ENCODE data around the gene GATA5. TPM values are rescaled to one million over a fixed set of nuclear protein-coding genes. Genes with fewer than 3 reads are reported as not detected.

The GATA5 gene
- total and polyA plus RNA-seq, 2 donors (not counting 3 experiments of a cell fraction or from before 2014, with no cell fraction given): not detected

- POLR2A ChIA-PET: no interaction called here
Measured at GRCh38 chr20:62493253-62493885, 17.6 kb upstream of the GATA5 start.

More at GRCh38 chr20:62493253-62493885, 17.6 kb upstream of the GATA5 start:
- CTCF ChIA-PET: interaction anchor here (1.3 to 1.4 kb wide), 4 partner anchors 12 to 298 kb away, joined by 3 to 6 read pairs (median 5); no protein-coding TSS in a partner anchor
- DNase-seq (ENCODE audit: low read depth, low spot score): no peak
- TF ChIP-seq POLR2A (IDR thresholded peaks at IDR 0.05; ENCODE audit: low read depth, low read length) (no peak), JUN (IDR thresholded peaks at IDR 0.05; ENCODE audit: borderline replicate concordance, insufficient read depth, insufficient read length, low read depth) (no peak), FOS (IDR thresholded peaks at IDR 0.05; ENCODE audit: borderline replicate concordance, insufficient read depth, low read length) (no peak), MYC (IDR thresholded peaks at IDR 0.05; ENCODE audit: low read depth, low read length) (no peak), POLR2AphosphoS5 (IDR thresholded peaks at IDR 0.05; ENCODE audit: insufficient read depth, low read depth, low read length) (no peak), GATA2 (IDR thresholded peaks at IDR 0.05; ENCODE audit: insufficient read depth, insufficient read length, low read depth, low read length) (no peak), CTCF (IDR thresholded peaks at IDR 0.05; ENCODE audit: extremely low read depth in 1 of 2, insufficient read depth in 1 of 2, low read depth in 1 of 2, low read length in 2 of 2) (no peak), EZH2 (IDR thresholded peaks at IDR 0.05; ENCODE audit: borderline replicate concordance, low read depth, low read length, severe bottlenecking) (no peak)
- TF ChIP-seq, protein P1, sequence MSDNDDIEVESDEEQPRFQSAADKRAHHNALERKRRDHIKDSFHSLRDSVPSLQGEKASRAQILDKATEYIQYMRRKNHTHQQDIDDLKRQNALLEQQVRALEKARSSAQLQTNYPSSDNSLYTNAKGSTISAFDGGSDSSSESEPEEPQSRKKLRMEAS (IDR thresholded peaks at IDR 0.05; ENCODE audit: insufficient read depth, insufficient read length): no peak
- Histone ChIP-seq H3K9ac (replicated peaks; ENCODE audit: extremely low read depth, insufficient read depth, low read length) (no peak overlapping the region), H4K20me1 (replicated peaks; ENCODE audit: control insufficient read depth, extremely low read depth, insufficient read depth, low read length) (no peaks in the 10 kb centered on the region), H3K4me2 (ENCODE audit: insufficient read depth, low read length) (no peak overlapping the region), H3K9me1 (replicated peaks; ENCODE audit: control insufficient read depth, extremely low read depth, insufficient read depth, low read length) (no peaks in the 10 kb centered on the region), H3K79me2 (ENCODE audit: control insufficient read depth, insufficient read depth, low read length) (no peaks in the 10 kb centered on the region), H3K27ac (ENCODE audit: insufficient read depth, low read depth, low read length) (no peak overlapping the region), H3K27me3 (ENCODE audit: control insufficient read depth in 2 of 2, insufficient read depth in 2 of 2, low read length in 2 of 2) (peaks cover 0 to 1% of the 10 kb centered on the region in 2 experiments), H2AFZ (ENCODE audit: low read depth, low read length) (no peak overlapping the region), H3K9me3 (replicated peaks; ENCODE audit: control insufficient read depth, insufficient read depth, low read length) (no peaks in the 10 kb centered on the region), H3K4me1 (ENCODE audit: control insufficient read depth, extremely low read depth, insufficient read depth, low read length) (no peaks in the 10 kb centered on the region), H3K4me3 (replicated peaks in 1 of 3; ENCODE audit: insufficient read depth in 1 of 3, low read depth in 1 of 3, low read length in 3 of 3) (no peak overlapping the region), H3K36me3 (ENCODE audit: control insufficient read depth in 2 of 2, extremely low read depth in 1 of 2, insufficient read depth in 2 of 2, low read length in 2 of 2) (no peaks in the 10 kb centered on the region)
- dilution Hi-C loops (cut with MboI; ENCODE audit: extremely low pct_ligation_motif_present, low sequenced_read_pairs) (no loop called here), intact Hi-C loops (cut with micrococcal nuclease) (no loop called here)
- no TSS peak for BruUV-seq (replicated peaks)
- no peak for FAIRE-seq

All from endothelial cell of umbilical vein (primary cell).